ENCODE measurements around the gene SRPK2. TPM values are rescaled to one million over a fixed set of nuclear protein-coding genes. Genes with fewer than 3 reads are reported as not detected.
"Not testable (repeated sequence)": the region's sequence is repeated elsewhere in the genome, so short reads cannot be mapped to it uniquely, and the experiment has no call there.

SRPK2 gene
- total RNA-seq, 5 donors from 2014 or later (not counting 1 experiment from before 2014, with no cell fraction given), result 41.6 to 71.4 (median 46.9) TPM

DNA sequence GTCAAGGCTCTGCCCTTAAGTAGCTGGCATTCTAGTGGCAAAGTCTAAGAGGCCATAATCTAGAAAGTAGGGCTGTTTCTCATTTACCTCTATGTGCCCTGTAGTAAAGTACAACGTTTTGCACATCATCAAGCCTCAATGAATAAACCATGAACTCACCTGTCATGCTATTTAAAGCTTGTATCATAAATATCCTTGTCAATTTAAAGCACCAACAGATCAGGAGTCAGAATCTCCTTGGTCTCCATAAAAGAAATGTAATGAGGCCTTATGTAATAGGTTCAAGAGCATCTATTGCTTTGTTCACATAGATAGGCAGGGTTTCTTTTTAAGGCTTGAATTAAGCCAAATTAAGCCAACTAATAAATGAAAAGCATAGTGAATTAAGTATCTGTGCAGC lies 192.8 kb downstream of the SRPK2 start:
- H3K27ac Mint-ChIP-seq, result no peak overlapping the region

DNA sequence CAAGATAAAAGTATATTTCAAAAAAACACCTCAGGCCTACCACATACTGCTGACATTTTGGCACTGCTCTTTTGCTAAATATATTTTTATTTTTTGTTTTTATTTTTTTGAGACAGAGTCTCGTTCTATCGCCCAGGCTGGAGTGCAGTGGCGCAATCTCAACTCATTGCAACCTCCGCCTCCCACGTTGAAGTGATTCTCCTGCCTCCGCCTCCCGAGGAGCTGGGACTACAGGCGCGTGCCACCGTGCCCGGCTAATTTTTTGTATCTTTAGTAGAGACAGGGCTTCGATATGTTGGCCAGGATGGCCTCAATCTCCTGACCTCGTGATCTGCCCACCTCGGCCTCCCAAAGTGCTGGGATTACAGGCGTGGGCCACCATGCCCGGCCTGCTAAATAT lies 193.8 kb downstream of the SRPK2 start:
- H3K4me3 Mint-ChIP-seq; H3K27ac Mint-ChIP-seq; ATAC-seq (replicated peaks in 1 of 4); H3K36me3 ChIP-seq (ENCODE audit: control insufficient read depth in 2 of 2, extremely low read depth in 1 of 2, insufficient read depth in 1 of 2, low read length in 1 of 2); CTCF ChIA-PET; H3K4me3 ChIP-seq (ENCODE audit: control insufficient read depth in 1 of 2, extremely low read depth in 1 of 2, low read length in 1 of 2); DNase-seq; H3K27me3 Mint-ChIP-seq; H3K27me3 ChIP-seq (replicated peaks in 1 of 2; ENCODE audit: control insufficient read depth in 2 of 2, extremely low read depth in 1 of 2, insufficient read depth in 2 of 2, low read length in 1 of 2); H3K4me1 ChIP-seq (ENCODE audit: control insufficient read depth in 1 of 2, extremely low read depth in 1 of 2, insufficient read depth in 2 of 2, low read length in 2 of 2); POLR2A ChIA-PET; H3K27ac ChIP-seq (ENCODE audit: low read length); H3K9me3 ChIP-seq; H3K9me3 Mint-ChIP-seq: not testable (repeated sequence)
- peaks cover 35% of the 10 kb centered on the region for H3K36me3 Mint-ChIP-seq
- 100% methylated on average over 12 of the region's 16 CpGs for WGBS (ENCODE audit: insufficient coverage)
- H3K4me1 Mint-ChIP-seq, result peaks cover 22 to 44% (median 40%) of the 10 kb centered on the region in 3 donors

More for the DNA sequence above, 192.8 kb downstream of the SRPK2 start:
- Histone ChIP-seq H3K4me3 (ENCODE audit: control insufficient read depth in 1 of 2, extremely low read depth in 1 of 2, low read length in 1 of 2) (no peak overlapping the region), H3K4me1 (ENCODE audit: control insufficient read depth in 1 of 2, extremely low read depth in 1 of 2, insufficient read depth in 2 of 2, low read length in 2 of 2) (no peaks in the 10 kb centered on the region), H3K27me3 (replicated peaks in 1 of 2; ENCODE audit: control insufficient read depth in 2 of 2, extremely low read depth in 1 of 2, insufficient read depth in 2 of 2, low read length in 1 of 2) (no peaks in the 10 kb centered on the region), H3K27ac (ENCODE audit: low read length) (no peak overlapping the region), H3K36me3 (ENCODE audit: control insufficient read depth in 2 of 2, extremely low read depth in 1 of 2, insufficient read depth in 1 of 2, low read length in 1 of 2) (peaks cover 3 to 16% of the 10 kb centered on the region in 2 donors), H3K9me3 (no peaks in the 10 kb centered on the region)
- DNase-seq (no peak), ATAC-seq (replicated peaks in 1 of 4) (no peak)
- POLR2A ChIA-PET, result interaction anchor here in 1 of 2 donors (0.5 kb wide), 1 partner anchor 133 kb away, joined by 5 read pairs; no protein-coding TSS in a partner anchor
- peaks cover 22 to 40% (median 35%) of the 10 kb centered on the region in 3 donors for H3K4me1 Mint-ChIP-seq
- H3K36me3 Mint-ChIP-seq, result peaks cover 41% of the 10 kb centered on the region
- no CpG with 5 or more reads among the region's 1 CpG for WGBS (ENCODE audit: insufficient coverage)
- CTCF ChIA-PET, result no interaction called here
- H3K9me3 Mint-ChIP-seq, result no peaks in the 10 kb centered on the region
- H3K27me3 Mint-ChIP-seq, result no peaks in the 10 kb centered on the region
- no peak overlapping the region for H3K4me3 Mint-ChIP-seq

DNA sequence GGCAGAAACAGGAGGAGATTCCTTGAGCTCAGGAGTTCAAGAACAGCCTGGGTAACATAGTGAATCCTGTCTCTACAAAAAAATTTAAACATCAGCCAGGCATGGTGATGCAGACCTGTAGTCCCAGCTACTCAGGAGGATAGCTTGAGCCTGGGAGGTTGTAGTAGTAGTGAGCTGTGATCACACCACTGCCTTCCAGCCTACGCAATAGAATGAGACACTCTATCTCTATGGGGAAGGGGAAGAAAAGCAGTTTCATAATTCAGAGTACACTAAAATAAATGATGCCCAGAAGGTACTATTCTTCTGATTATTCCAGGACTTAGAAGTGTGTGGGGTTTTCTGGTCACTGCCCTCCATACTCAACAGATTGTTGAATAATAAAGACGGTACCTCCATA lies 197.4 kb downstream of the SRPK2 start:
- Histone ChIP-seq H3K4me1 (ENCODE audit: control insufficient read depth in 1 of 2, extremely low read depth in 1 of 2, insufficient read depth in 2 of 2, low read length in 2 of 2) (no peaks in the 10 kb centered on the region), H3K9me3 (no peaks in the 10 kb centered on the region), H3K27ac (ENCODE audit: low read length) (no peak overlapping the region), H3K27me3 (replicated peaks in 1 of 2; ENCODE audit: control insufficient read depth in 2 of 2, extremely low read depth in 1 of 2, insufficient read depth in 2 of 2, low read length in 1 of 2) (no peaks in the 10 kb centered on the region), H3K36me3 (ENCODE audit: control insufficient read depth in 2 of 2, extremely low read depth in 1 of 2, insufficient read depth in 1 of 2, low read length in 1 of 2) (peaks cover 3 to 6% of the 10 kb centered on the region in 2 donors), H3K4me3 (ENCODE audit: control insufficient read depth in 1 of 2, extremely low read depth in 1 of 2, low read length in 1 of 2) (no peak overlapping the region)
- Mint-ChIP-seq H3K9me3 (no peaks in the 10 kb centered on the region), H3K27ac (no peak overlapping the region), H3K27me3 (no peaks in the 10 kb centered on the region), H3K36me3 (peaks cover 32% of the 10 kb centered on the region), H3K4me3 (no peak overlapping the region), H3K4me1 (peaks cover 24 to 51% (median 49%) of the 10 kb centered on the region in 3 donors)
- 100% methylated on average over 1 of the region's 2 CpGs for WGBS (ENCODE audit: insufficient coverage)
- POLR2A ChIA-PET, result no interaction called here
- DNase-seq, result no peak
- ATAC-seq (replicated peaks in 1 of 4), result no peak
- CTCF ChIA-PET, result interaction anchor here in 1 of 2 donors (0.5 to 0.7 kb wide), 2 partner anchors 11 to 38 kb away, joined by 3 read pairs; no protein-coding TSS in a partner anchor

DNA sequence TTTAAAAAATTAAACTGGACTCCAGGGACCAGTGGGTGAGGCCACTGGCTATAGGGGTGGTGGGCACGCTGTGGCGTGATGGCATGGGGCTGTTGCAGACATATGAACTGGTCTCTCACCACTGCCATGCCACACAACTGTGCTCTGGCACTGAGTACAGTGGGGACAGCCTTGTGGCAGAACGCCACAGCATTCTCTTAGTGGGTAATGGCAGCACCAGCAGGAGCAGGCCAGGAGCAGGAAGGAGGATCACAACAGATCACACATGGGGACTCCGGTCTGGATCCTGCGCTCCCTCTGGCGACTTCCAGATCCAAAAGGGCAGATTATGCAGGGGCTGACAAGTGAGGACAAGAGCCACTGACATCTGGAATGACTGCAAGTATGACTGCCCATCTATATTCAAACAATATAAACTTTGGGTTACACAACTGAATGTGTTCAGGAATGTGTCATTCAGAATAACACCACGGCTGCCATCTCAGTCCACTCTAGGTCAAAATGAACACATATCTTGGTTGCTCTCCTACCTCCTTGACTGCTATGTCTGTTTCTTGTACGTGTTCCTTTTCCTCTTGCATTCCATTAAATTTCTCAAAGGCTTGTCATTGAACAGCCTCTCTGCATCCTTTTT lies 198.7 kb downstream of the SRPK2 start:
- Histone ChIP-seq H3K27me3 (replicated peaks in 1 of 2; ENCODE audit: control insufficient read depth in 2 of 2, extremely low read depth in 1 of 2, insufficient read depth in 2 of 2, low read length in 1 of 2) (no peaks in the 10 kb centered on the region), H3K36me3 (ENCODE audit: control insufficient read depth in 2 of 2, extremely low read depth in 1 of 2, insufficient read depth in 1 of 2, low read length in 1 of 2) (peaks cover under 1 to 6% of the 10 kb centered on the region in 2 donors), H3K27ac (ENCODE audit: low read length) (no peak overlapping the region), H3K4me1 (ENCODE audit: control insufficient read depth in 1 of 2, extremely low read depth in 1 of 2, insufficient read depth in 2 of 2, low read length in 2 of 2) (no peaks in the 10 kb centered on the region), H3K9me3 (no peaks in the 10 kb centered on the region), H3K4me3 (ENCODE audit: control insufficient read depth in 1 of 2, extremely low read depth in 1 of 2, low read length in 1 of 2) (no peak overlapping the region)
- Mint-ChIP-seq H3K9me3 (no peaks in the 10 kb centered on the region), H3K4me1 (peaks cover 19 to 45% (median 43%) of the 10 kb centered on the region in 3 donors), H3K36me3 (peaks cover 25% of the 10 kb centered on the region), H3K27me3 (no peaks in the 10 kb centered on the region), H3K4me3 (no peak overlapping the region), H3K27ac (no peak overlapping the region)
- DNase-seq, result no peak
- ATAC-seq (replicated peaks in 1 of 4), result no peak
- ChIA-PET POLR2A (no interaction called here), CTCF (no interaction called here)
- WGBS (ENCODE audit: insufficient coverage), result 100% methylated on average over 8 of the region's 8 CpGs

DNA sequence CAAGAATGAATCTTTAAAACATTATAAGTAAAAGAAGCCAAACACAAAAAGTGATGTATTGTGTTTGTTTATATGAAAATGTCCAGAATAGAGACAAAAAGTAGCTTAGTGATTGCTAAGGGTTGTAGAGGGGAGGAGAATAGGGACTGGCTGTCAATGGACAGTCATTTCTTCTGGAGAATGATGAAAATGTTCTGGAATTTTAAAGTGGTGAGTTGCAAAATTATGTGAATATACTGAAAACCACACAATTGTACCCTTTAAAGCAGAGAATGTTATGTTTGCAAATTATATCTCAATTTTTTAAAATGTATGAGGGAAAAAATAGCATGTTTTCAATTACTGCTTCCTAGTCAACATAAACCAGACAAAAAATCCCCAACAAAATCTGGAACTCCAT lies 200.5 kb downstream of the SRPK2 start:
- Histone ChIP-seq H3K4me1 (ENCODE audit: control insufficient read depth in 1 of 2, extremely low read depth in 1 of 2, insufficient read depth in 2 of 2, low read length in 2 of 2) (no peaks in the 10 kb centered on the region), H3K36me3 (ENCODE audit: control insufficient read depth in 2 of 2, extremely low read depth in 1 of 2, insufficient read depth in 1 of 2, low read length in 1 of 2) (peaks cover 0 to 2% of the 10 kb centered on the region in 2 donors), H3K27ac (ENCODE audit: low read length) (no peak overlapping the region), H3K27me3 (replicated peaks in 1 of 2; ENCODE audit: control insufficient read depth in 2 of 2, extremely low read depth in 1 of 2, insufficient read depth in 2 of 2, low read length in 1 of 2) (no peaks in the 10 kb centered on the region), H3K4me3 (ENCODE audit: control insufficient read depth in 1 of 2, extremely low read depth in 1 of 2, low read length in 1 of 2) (no peak overlapping the region), H3K9me3 (no peaks in the 10 kb centered on the region)
- no peaks in the 10 kb centered on the region for H3K27me3 Mint-ChIP-seq
- H3K36me3 Mint-ChIP-seq, result peaks cover 21% of the 10 kb centered on the region
- no peak overlapping the region for H3K4me3 Mint-ChIP-seq
- DNase-seq (no peak), ATAC-seq (replicated peaks in 1 of 4) (no peak)
- CTCF ChIA-PET, result interaction anchor here in 1 of 2 donors (0.5 kb wide), 1 partner anchor 180 kb away, joined by 3 read pairs; no protein-coding TSS in a partner anchor
- H3K27ac Mint-ChIP-seq, result no peak overlapping the region
- H3K9me3 Mint-ChIP-seq, result no peaks in the 10 kb centered on the region
- H3K4me1 Mint-ChIP-seq, result peaks cover 23 to 39% (median 38%) of the 10 kb centered on the region in 3 donors
- POLR2A ChIA-PET, result interaction anchor here in 1 of 2 donors (0.5 kb wide), 1 partner anchor 137 kb away, joined by 5 read pairs; no protein-coding TSS in a partner anchor

DNA sequence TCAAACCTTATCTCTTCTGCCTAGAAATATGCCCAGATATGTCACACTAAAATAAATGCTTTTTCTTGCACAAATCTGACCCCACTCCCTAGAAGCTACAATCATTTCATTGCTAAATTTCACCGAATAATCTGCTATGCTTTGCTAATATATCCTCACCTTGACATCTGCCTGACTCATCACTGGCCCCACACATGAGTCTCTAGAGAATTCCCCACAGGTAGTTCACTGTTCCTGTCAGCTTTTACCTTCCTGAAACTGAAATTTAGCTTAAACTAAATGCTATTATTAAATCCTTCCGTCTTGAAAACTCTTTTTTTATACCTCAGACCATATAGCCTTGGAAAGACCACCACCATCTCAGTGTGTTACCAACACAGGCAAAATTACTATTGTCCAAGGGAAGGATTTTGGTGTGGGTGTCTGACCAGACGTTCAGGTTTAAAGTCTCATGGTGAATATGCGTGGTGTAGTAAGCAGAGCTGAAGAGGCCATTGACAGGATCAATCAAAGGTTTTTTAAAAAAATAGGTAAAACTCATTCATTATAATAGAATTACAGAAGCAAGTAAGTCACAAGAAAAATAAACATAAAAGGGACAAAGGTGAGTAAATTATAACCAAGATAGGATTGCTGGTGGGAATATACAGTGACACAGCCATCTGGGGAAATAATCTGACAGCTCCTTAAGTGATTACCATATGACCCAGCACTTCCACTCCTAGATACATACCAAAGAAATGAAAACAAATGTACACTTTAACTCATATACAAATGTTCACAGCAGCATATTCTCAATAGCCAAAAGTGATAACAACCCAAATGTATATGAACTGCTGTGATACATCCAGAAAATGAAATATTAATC lies 201.2 kb downstream of the SRPK2 start:
- H3K27me3 Mint-ChIP-seq, result no peaks in the 10 kb centered on the region
- no peaks in the 10 kb centered on the region for H3K9me3 Mint-ChIP-seq
- ChIA-PET POLR2A (interaction anchor here in 1 of 2 donors (0.5 kb wide), 1 partner anchor 138 kb away, joined by 5 read pairs; no protein-coding TSS in a partner anchor), CTCF (interaction anchor here in 1 of 2 donors (0.5 kb wide), 1 partner anchor 179 kb away, joined by 3 read pairs; no protein-coding TSS in a partner anchor)
- H3K36me3 ChIP-seq (ENCODE audit: control insufficient read depth in 2 of 2, extremely low read depth in 1 of 2, insufficient read depth in 1 of 2, low read length in 1 of 2), result no peaks in the 10 kb centered on the region
- DNase-seq (no peak), ATAC-seq (replicated peaks in 1 of 4) (no peak)
- no peak overlapping the region for H3K4me3 ChIP-seq (ENCODE audit: control insufficient read depth in 1 of 2, extremely low read depth in 1 of 2, low read length in 1 of 2)
- H3K27me3 ChIP-seq (replicated peaks in 1 of 2; ENCODE audit: control insufficient read depth in 2 of 2, extremely low read depth in 1 of 2, insufficient read depth in 2 of 2, low read length in 1 of 2), result no peaks in the 10 kb centered on the region
- no peaks in the 10 kb centered on the region for H3K9me3 ChIP-seq
- H3K27ac ChIP-seq (ENCODE audit: low read length), result no peak overlapping the region
- WGBS (ENCODE audit: insufficient coverage), result 78% methylated on average over 1 of the region's 4 CpGs
- H3K4me1 ChIP-seq (ENCODE audit: control insufficient read depth in 1 of 2, extremely low read depth in 1 of 2, insufficient read depth in 2 of 2, low read length in 2 of 2), result no peaks in the 10 kb centered on the region
- peaks cover 17% of the 10 kb centered on the region for H3K36me3 Mint-ChIP-seq
- peaks cover 21 to 38% (median 36%) of the 10 kb centered on the region in 3 donors for H3K4me1 Mint-ChIP-seq
- no peak overlapping the region for H3K27ac Mint-ChIP-seq
- H3K4me3 Mint-ChIP-seq, result no peak overlapping the region
